Muscle layer of colon (tissue), 2 donors: ENCODE results near the gene PUS1.
"Not testable (repeated sequence)": the region's sequence is repeated elsewhere in the genome, so short reads cannot be mapped to it uniquely, and the experiment has no call there.

ENCODE experiments used
- H3K27ac ChIP-seq: one replicate; pipeline ENCODE4 v1.7.0; 2013; ENCODE audit warnings: low read depth, mild to moderate bottlenecking, low read length, moderate library complexity
- H3K27me3 ChIP-seq, 2 donors: one replicate each; pipeline ENCODE4 v1.7.0; 2013; ENCODE audit warnings: low read length in 2 of 2, mild to moderate bottlenecking in 2 of 2; ENCODE audit not compliant: insufficient read depth in 2 of 2, control insufficient read depth in 1 of 2
- H3K36me3 ChIP-seq: one replicate; pipeline ENCODE4 v1.7.0; 2013; ENCODE audit warnings: mild to moderate bottlenecking, low read length; ENCODE audit not compliant: insufficient read depth
- H3K4me1 ChIP-seq: one replicate; pipeline ENCODE4 v1.7.0; 2013; ENCODE audit warnings: mild to moderate bottlenecking, low read length; ENCODE audit not compliant: insufficient read depth
- H3K4me3 ChIP-seq, 2 donors: one replicate each; pipeline ENCODE4 v1.7.0; 2013; ENCODE audit warnings: low read length in 2 of 2, low read depth in 1 of 2, mild to moderate bottlenecking in 1 of 2, moderate library complexity in 1 of 2
- H3K9ac ChIP-seq: one replicate; pipeline ENCODE4 v1.7.0; 2013; ENCODE audit warnings: low read length
- H3K9me3 ChIP-seq: one replicate; pipeline ENCODE4 v1.7.0; 2013; ENCODE audit warnings: mild to moderate bottlenecking, low read length
- donor health status: abdominal sarcoma.
- donor health status: Adenocarcinoma of cecum.

Gene PUS1

DNA sequence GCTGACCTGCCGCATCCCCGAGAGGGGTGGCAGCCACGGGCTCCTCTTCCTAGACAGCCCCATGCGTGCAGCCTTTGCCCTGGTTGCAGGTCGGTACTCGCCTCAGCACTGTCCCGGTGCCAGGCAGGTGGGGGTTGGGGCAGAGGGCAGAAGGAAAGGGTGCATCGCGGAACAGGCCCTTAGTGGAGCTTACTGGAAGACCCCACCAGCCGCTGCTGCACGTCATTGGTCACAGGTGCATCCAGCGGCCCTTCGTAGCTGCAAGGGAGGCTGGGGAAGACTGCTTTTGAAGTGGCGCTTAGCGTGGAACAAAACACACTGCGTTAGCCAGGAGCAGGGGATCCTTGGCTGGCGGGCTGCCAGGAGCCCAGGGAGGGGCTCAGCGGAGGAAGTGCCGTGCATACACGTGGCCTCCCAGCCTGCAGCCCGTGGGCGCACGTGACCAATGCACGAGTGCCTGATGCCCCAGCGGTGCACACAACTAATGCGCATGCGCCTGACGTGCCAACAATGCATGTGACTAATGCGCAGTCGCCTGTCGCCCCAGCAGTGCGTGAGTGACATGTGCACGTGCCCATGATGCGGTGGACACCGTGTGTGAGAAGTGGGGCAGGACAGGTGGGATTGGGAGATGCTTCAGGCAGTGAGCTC is 15.7 kb downstream of the PUS1 start:
- Histone ChIP-seq H3K9me3 (no peaks in the 10 kb centered on the region), H3K4me1 (no peaks in the 10 kb centered on the region), H3K4me3 (no peak overlapping the region), H3K27me3 (no peaks in the 10 kb centered on the region), H3K9ac (no peak overlapping the region), H3K27ac (no peak overlapping the region), H3K36me3 (peaks cover 18% of the 10 kb centered on the region)

GRCh38 chr12:131946757-131947156 is 17.7 kb downstream of the PUS1 start:
- Histone ChIP-seq H3K9me3 (no peaks in the 10 kb centered on the region), H3K4me3 (no peak overlapping the region), H3K27me3 (no peaks in the 10 kb centered on the region), H3K27ac (no peak overlapping the region), H3K36me3 (peaks cover 10% of the 10 kb centered on the region), H3K4me1 (no peaks in the 10 kb centered on the region), H3K9ac (no peak overlapping the region)

GRCh38 chr12:131947482-131948027 is 18.5 kb downstream of the PUS1 start:
- Histone ChIP-seq H3K36me3 (peaks cover 6% of the 10 kb centered on the region), H3K4me1 (no peaks in the 10 kb centered on the region), H3K27ac (no peak overlapping the region), H3K27me3 (no peaks in the 10 kb centered on the region), H3K9me3 (no peaks in the 10 kb centered on the region), H3K4me3 (no peak overlapping the region), H3K9ac (no peak overlapping the region)

GRCh38 chr12:131948166-131948712 is 19.2 kb downstream of the PUS1 start:
- H3K4me1 ChIP-seq: no peaks in the 10 kb centered on the region
- H3K9me3 ChIP-seq: no peaks in the 10 kb centered on the region
- H3K9ac ChIP-seq: no peak overlapping the region
- H3K27me3 ChIP-seq: no peaks in the 10 kb centered on the region
- H3K4me3 ChIP-seq: no peak overlapping the region
- H3K36me3 ChIP-seq: peaks cover 6% of the 10 kb centered on the region
- no peak overlapping the region for H3K27ac ChIP-seq

GRCh38 chr12:131948713-131949430 is 19.8 kb downstream of the PUS1 start:
- not testable (repeated sequence) for H3K9ac ChIP-seq, H3K9me3 ChIP-seq, H3K4me1 ChIP-seq, H3K36me3 ChIP-seq, H3K4me3 ChIP-seq, H3K27me3 ChIP-seq
- H3K27ac ChIP-seq: peak overlapping the region; percentile 57

DNA sequence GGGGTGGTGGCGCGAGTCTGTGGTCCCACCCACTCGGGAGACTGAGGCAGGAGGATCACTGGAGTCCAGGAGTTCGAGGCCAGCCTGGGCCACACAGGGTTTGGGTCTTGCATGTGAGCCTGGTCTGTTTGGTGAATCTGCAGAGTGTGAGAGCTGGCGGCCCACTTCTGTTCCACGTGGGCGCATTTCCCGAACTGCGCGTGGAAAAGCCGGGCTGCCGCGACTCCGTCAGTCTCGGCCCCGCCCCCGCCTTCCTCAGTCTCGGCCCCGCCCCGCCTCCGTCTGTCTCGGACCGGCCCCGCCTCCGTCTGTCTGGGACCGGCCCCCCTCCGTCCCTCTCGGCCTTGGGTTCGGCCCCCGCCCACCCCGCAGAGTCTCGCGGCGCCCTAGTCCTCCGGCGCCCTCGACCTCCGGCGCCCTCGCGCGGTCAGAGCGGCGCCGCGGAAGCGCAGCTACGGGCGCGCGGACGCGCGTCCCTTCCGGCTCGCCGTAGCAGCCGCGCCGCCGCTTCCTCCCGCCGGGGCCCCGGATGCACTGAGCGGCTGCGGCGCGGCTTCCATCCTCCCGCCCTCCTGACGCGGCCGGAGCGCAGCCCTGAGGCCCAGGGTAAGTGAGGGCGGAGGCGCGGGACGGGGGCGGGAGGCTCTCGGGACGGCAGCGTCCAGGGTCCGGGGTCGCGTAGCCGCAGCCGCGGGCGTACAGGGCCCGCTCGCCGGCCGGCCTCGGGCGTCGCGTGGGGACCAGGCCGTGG is 20.5 kb downstream of the PUS1 start, which contains the start of gene EP400:
TSS of gene EP400 (plus strand) at position 512 of the 751 bp plus-strand sequence. CDS start 10,678 bp downstream, outside the sequence.
- no peaks in the 10 kb centered on the region for H3K36me3 ChIP-seq
- peak within 1 kb of the TSS; percentile 77 to 99 for H3K4me3 ChIP-seq
- H3K4me1 ChIP-seq: no peaks in the 10 kb centered on the region
- H3K9me3 ChIP-seq: no peaks in the 10 kb centered on the region
- H3K27me3 ChIP-seq: no peaks in the 10 kb centered on the region
- H3K27ac ChIP-seq: peak within 1 kb of the TSS; percentile 78
- peak within 1 kb of the TSS; percentile 65 for H3K9ac ChIP-seq

DNA sequence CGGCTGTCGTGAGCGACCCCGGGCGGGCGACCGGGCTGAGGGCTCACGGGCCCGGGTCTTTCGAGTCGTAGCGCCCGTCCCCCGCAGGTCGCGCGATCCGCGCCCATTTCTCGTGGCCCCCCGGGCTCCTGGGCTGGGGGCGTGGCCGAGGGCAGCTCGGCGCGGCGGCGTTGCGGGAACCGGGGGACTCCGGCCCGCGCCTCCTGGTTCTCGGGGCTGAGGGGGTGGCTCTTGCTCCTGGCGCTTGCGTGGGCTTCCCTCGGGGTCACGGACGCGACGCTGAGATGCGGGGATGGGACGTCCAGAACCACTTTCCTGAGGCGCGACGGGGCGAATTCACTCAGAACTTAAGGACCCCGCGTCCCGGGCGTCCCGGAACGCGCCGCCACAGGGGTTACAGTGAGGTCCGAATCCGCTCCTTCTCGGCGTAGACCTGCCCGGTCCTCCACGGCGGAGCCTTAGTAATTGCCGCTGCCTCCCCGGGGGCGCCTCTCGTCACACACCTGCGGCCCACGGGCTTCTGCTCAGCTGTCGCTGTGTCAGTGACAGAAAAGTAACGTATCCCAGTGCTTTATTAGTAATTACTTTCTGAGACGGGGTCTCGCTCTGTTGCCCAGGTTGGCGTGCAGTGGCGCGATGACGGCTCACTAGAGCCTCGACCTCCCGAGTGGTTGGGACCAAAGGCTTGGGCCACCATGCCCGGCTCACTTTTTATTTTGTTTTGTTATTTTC is 21.3 kb downstream of the PUS1 start:
- Histone ChIP-seq H3K4me3 (peak overlapping the region; percentile 77 to 99), H3K36me3 (no peaks in the 10 kb centered on the region), H3K9ac (peak overlapping the region; percentile 65), H3K27me3 (no peaks in the 10 kb centered on the region), H3K4me1 (no peaks in the 10 kb centered on the region), H3K9me3 (no peaks in the 10 kb centered on the region), H3K27ac (peak overlapping the region; percentile 78)

DNA sequence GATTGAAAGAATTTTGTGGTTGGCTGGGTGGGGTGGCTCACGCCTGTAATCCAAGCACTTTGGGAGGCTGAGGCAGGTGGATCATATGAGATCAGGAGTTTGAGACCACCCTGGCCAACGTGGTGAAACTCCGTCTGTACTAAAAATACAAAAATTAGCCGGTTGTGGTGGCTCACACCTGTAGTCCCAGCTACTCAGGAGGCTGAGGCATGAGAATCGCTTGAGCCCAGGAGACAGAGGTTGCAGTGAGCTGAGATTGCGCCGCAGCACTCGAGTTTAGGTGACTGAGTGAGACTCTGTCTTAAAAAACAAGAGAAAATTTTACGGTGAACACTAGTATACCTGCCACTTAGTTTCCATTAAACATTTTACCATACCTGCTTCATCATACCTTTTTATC is 24.7 kb downstream of the PUS1 start:
- H3K36me3 ChIP-seq, H3K9ac ChIP-seq, H3K27me3 ChIP-seq, H3K4me3 ChIP-seq, H3K27ac ChIP-seq, H3K9me3 ChIP-seq: not testable (repeated sequence)
- H3K4me1 ChIP-seq: peaks cover 23% of the 10 kb centered on the region

DNA sequence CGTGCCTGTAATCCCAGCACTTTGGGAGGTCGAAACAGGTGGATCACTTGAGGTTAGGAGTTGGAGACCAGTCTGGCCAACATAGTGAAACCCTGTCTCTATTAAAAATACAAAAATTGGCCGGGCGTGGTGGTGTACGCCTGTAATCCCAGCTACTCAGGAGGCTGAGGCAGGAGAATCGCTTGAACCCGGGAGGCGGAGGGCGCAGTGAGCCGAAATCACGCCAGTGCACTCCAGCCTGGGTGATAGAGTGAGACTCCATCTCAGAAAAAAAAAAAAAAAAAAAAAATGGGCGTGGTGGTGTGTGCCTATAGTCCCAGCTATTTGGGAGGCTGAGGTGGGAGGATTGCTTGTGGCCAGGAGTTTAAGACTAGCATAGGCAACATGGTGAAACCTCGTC is 25.4 kb downstream of the PUS1 start:
- H3K4me3 ChIP-seq, H3K27ac ChIP-seq, H3K27me3 ChIP-seq, H3K9ac ChIP-seq, H3K9me3 ChIP-seq, H3K36me3 ChIP-seq: not testable (repeated sequence)
- peaks cover 26% of the 10 kb centered on the region for H3K4me1 ChIP-seq

DNA sequence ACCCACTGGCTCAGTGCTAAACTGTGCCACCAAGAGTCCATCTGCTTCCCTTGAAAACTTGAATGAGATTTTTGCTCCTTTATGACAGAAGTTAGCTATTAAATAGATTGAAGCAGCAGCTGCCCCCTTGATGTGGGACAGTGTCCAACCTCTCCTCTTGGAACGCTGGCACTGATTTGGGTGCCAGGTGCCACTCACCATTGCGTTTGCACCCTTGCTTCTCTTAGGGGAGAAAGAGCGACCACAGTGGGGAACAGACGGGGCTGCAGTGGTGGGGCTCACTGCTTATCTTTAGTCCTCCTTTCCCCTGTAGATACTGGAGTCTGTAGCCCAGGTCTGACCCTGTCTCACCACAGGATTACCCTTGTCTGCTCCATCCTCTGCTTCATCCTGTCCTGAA is 30.0 kb downstream of the PUS1 start:
- no peaks in the 10 kb centered on the region for H3K36me3 ChIP-seq
- no peaks in the 10 kb centered on the region for H3K27me3 ChIP-seq
- no peak overlapping the region for H3K9ac ChIP-seq
- H3K4me1 ChIP-seq: peaks cover 33% of the 10 kb centered on the region
- no peak overlapping the region for H3K4me3 ChIP-seq
- no peaks in the 10 kb centered on the region for H3K9me3 ChIP-seq
- H3K27ac ChIP-seq: no peak overlapping the region
